HG02678 (cell line): ENCODE results near the gene PIGH.

Experiments used
- ATAC-seq: cut with Tn5 transposase; IDR thresholded peaks from one replicate; pipeline ENCODE4 v1.9.1; 2021; ENCODE audit warnings: mild to moderate bottlenecking, moderate library complexity; ENCODE audit not compliant: unreplicated experiment

The PIGH gene

GRCh38 chr14:67576216-67576955 lies 23.7 kb downstream of the PIGH start:
- ATAC-seq: no peak

GRCh38 chr14:67575684-67576083 lies 24.4 kb downstream of the PIGH start:
- no peak for ATAC-seq

- ATAC-seq: no peak
Observed at GRCh38 chr14:67574806-67575205, 25.3 kb downstream of the PIGH start.

GRCh38 chr14:67574156-67574555 lies 25.9 kb downstream of the PIGH start:
- no peak for ATAC-seq

GRCh38 chr14:67573228-67574010 lies 26.6 kb downstream of the PIGH start:
- no peak for ATAC-seq

GRCh38 chr14:67572608-67573007 lies 27.5 kb downstream of the PIGH start:
- ATAC-seq: no peak

GRCh38 chr14:67571991-67572323 lies 28.1 kb downstream of the PIGH start:
- no peak for ATAC-seq

GRCh38 chr14:67571275-67571990 lies 28.6 kb downstream of the PIGH start:
- ATAC-seq: no peak

GRCh38 chr14:67570453-67570852 lies 29.6 kb downstream of the PIGH start:
- ATAC-seq: no peak

GRCh38 chr14:67569651-67570290 lies 30.3 kb downstream of the PIGH start:
- ATAC-seq: no peak

GRCh38 chr14:67569011-67569650 lies 30.9 kb downstream of the PIGH start:
- no peak for ATAC-seq

GRCh38 chr14:67567654-67568053 lies 32.4 kb downstream of the PIGH start:
- ATAC-seq: no peak

- ATAC-seq: no peak
Observed at GRCh38 chr14:67566908-67567307, 33.2 kb downstream of the PIGH start.

- ATAC-seq: no peak
Observed at GRCh38 chr14:67564236-67564635, 35.8 kb downstream of the PIGH start.

- no peak for ATAC-seq
Observed at GRCh38 chr14:67562776-67563150, 37.3 kb downstream of the PIGH start.

GRCh38 chr14:67562025-67562775 lies 37.9 kb downstream of the PIGH start:
- no peak for ATAC-seq

- no peak for ATAC-seq
Observed at GRCh38 chr14:67559639-67560038, 40.4 kb downstream of the PIGH start.

- ATAC-seq: no peak
Observed at GRCh38 chr14:67557656-67558055, 42.4 kb downstream of the PIGH start.

- no peak for ATAC-seq
Observed at GRCh38 chr14:67557118-67557517, 43.0 kb downstream of the PIGH start.

- ATAC-seq: no peak
Observed at GRCh38 chr14:67556671-67557070, 43.4 kb downstream of the PIGH start.
